Measurements from ENCODE around the gene CTNNBL1.

- no peak for TF ChIP-seq POLR2A (IDR thresholded peaks at IDR 0.05; ENCODE audit: low read length)
- TF ChIP-seq GATA1 (IDR thresholded peaks at IDR 0.05; ENCODE audit: low read depth, low read length) = no peak
Observed at GRCh38 chr20:37668166-37668565, 25.7 kb upstream of the CTNNBL1 start.

Data from erythroblast (primary cell).